ENCODE measurements around the gene SMAD3.

The SMAD3 gene

GRCh38 chr15:67127965-67128364 is 62.6 kb downstream of the SMAD3 start:
- no peak for DNase-seq

GRCh38 chr15:67130166-67130565 is 64.8 kb downstream of the SMAD3 start:
- DNase-seq: no peak

- DNase-seq: no peak
Measured at GRCh38 chr15:67130673-67131601, 65.5 kb downstream of the SMAD3 start.

GRCh38 chr15:67132276-67132675 is 66.9 kb downstream of the SMAD3 start:
- DNase-seq: no peak

DNA sequence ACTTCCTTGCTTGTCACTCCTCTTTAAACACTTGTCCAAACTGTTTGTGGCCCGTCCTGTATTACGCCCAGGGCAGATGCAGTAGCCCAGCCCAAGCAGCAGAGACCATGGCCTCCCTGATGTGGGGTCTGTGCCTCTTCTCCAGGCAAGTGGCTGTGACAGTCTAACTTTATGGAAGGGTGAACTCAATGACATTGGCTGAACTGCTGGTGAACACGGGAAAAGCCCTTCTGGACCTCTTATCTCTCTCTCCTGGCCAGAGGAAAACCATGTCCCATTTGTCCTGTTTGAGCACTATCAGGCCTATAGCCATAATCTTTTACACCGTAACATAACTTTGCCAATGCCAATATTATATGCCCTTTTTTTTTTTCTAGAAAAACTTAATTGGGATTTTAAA is 67.6 kb downstream of the SMAD3 start:
- DNase-seq: no peak

- no peak for DNase-seq
Measured at GRCh38 chr15:67133738-67134066, 68.3 kb downstream of the SMAD3 start.

DNA sequence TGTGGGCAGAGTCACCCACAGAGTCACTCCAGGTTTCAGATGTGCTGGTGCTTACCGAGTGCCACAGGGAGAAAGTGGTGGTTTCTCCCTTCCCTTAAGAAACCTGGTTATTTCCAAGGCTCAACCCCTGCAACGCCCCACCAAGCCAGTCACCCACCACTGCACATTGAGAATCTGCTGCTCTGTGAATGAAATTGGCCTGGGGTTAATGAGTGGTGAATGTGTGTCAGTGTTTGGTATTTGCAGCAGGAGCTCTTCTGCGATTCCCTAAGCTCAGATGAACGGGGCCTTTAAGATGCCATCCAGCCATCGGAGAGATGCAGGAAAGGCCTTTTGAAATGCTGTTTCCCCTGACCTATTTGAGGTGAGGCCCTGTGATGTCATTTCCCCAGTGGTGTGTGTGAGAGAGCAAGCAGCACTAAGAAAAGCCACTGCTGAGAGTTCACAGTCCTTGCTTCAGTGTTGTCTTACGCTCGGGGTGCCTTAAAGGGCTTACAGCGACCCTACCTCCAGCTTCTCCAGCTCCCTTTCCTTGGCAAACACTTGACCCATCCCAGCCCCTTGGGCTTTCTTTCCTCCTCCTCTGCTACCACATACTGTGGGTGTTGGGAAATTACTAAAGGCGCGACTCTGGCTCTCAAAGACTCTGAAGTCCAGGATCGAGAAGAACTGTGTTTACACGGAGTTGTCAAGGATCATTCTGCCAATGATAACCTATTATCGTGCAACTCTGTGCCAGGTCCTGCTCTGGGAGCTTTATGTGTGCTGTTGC is 68.9 kb downstream of the SMAD3 start:
- peak; percentile 56 for DNase-seq

GRCh38 chr15:67134871-67135492 is 69.6 kb downstream of the SMAD3 start:
- no peak for DNase-seq

DNA sequence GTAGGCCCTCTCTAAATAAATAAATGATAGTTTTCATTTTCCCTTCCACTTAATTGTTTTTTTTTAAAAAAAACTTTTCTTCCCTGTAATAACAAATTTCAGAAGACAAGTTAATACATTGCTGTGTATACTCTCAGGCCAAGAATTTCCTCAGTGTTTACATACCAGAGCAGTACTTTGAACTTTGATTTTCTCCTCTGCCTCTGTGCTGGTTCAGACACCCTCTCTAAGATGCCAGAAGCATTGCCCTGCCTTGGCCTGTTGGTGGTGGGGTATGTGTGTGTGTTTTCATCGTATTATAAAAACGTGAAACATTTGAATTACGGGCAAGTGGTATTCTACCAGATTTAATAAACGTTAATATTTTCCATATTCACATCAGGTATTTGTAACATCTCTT is 70.1 kb downstream of the SMAD3 start:
- DNase-seq: no peak

GRCh38 chr15:67136802-67137201 is 71.4 kb downstream of the SMAD3 start:
- DNase-seq: no peak

DNA sequence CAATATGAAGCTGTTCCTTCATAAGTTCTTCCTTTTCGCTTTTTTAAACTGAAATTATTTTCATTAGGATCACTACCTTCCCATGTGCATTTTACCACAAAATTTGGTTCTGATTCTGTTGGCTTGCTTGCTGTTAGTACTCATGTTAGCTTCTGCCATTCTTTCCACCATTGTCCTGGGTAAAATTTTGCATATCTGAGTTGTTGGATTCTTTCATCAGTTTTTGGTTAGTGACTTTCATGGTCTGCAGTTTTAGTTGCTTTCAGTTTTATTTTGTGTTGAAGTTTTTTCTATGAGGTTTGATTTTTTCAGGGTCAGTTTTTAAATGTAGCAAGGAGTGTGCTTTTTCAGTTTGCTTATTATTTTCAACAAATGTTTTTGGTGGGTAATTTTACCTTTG is 71.9 kb downstream of the SMAD3 start:
- no peak for DNase-seq

- no peak for DNase-seq
Measured at GRCh38 chr15:67137951-67138848, 72.8 kb downstream of the SMAD3 start.

- DNase-seq: no peak
Measured at GRCh38 chr15:67138891-67139855, 73.8 kb downstream of the SMAD3 start.

GRCh38 chr15:67140078-67140833 is 74.9 kb downstream of the SMAD3 start:
- DNase-seq: no peak

DNA sequence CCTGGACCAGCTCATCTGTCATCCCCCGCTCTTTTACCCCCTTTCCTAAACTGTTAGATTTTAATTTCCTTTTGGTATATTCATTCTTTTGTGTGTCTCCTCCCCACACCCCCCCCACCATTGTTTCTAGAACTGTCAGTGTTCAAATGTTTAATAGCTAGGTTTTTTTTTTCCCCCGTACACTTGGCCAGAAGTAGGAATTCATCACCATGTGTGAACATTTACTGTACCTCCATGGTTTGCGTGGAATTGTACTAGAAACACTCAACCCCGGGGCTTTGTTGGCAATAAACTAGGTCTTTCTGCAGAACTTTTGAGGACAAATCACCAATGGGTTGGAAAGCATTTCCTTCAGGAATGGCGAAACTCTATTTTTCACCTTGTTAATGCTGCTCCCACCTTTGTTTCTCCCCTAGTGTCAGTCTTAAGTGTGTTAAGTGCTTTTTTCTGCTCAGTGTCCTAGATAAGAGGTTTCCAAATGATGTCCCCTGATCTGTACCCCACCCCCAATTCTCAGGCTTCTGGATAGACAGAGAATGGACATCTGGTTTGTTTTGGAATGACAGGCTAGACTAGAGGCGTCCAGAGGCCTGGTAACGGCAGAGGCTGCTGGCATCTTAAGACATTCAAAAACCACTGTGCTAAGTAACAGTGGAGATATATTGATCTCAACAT is 76.8 kb downstream of the SMAD3 start:
- DNase-seq: no peak

- no peak for DNase-seq
Measured at GRCh38 chr15:67142767-67143100, 77.3 kb downstream of the SMAD3 start.

DNA sequence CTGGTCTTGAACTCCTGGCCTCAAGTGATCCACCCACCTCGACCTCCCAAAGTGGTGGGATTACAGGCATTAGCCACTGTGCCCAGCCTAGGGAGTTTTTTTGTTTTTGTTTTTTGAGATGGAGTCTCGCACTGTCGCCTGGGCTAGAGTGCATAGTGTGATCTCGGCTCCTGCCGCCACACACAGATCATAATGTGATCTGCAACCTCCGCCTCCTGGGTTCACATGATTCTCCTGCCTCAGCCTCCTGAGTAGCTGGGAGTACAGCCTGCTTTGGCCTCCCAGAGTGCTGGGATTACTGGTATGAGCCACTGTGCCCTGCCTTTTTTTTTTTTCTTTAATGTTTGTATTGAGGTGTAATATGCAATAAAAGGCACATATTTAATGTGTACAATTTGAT is 78.2 kb downstream of the SMAD3 start:
- DNase-seq: no peak

GRCh38 chr15:67144609-67145311 is 79.4 kb downstream of the SMAD3 start:
- no peak for DNase-seq

- DNase-seq: no peak
Measured at GRCh38 chr15:67145312-67145610, 79.9 kb downstream of the SMAD3 start.

- no peak for DNase-seq
Measured at GRCh38 chr15:67145710-67146109, 80.3 kb downstream of the SMAD3 start.
